Neural progenitor cell (in vitro differentiated cells): ENCODE measurements around the gene CPA1. TPM values are rescaled to one million over a fixed set of nuclear protein-coding genes. Genes with fewer than 3 reads are reported as not detected.

Experiments
- DNase-seq: peaks from one replicate; pipeline ENCODE4 v3.0.0-alpha.2; 2016; ENCODE audit warnings: low spot score
- H2AFZ ChIP-seq: fragments of 200-600 bp; sonication (generic); replicated peaks from 2 replicates; pipeline ENCODE4 v1.6.1; 2016; ENCODE audit warnings: antibody characterized with exemption
- H3F3A ChIP-seq: fragments of 200-600 bp; sonication (generic); 2 replicates; pipeline ENCODE4 v1.6.1; 2016; ENCODE audit warnings: antibody characterized with exemption, low read depth
- H3K27ac ChIP-seq: fragments of 200-600 bp; sonication (generic); 2 replicates; pipeline ENCODE4 v1.5.1; 2016; ENCODE audit warnings: mild to moderate bottlenecking
- H3K27me3 ChIP-seq: fragments of 200-600 bp; sonication (generic); 2 replicates; pipeline ENCODE4 v1.6.1; 2016; ENCODE audit warnings: mild to moderate bottlenecking, moderate library complexity
- H3K36me3 ChIP-seq: fragments of 200-600 bp; sonication (generic); 2 replicates; pipeline ENCODE4 v1.5.1; 2016
- H3K4me1 ChIP-seq: fragments of 200-600 bp; sonication (generic); 2 replicates; pipeline ENCODE4 v1.6.1; 2016; ENCODE audit warnings: mixed run types
- H3K4me2 ChIP-seq: fragments of 200-600 bp; sonication (generic); 2 replicates; pipeline ENCODE4 v1.6.1; 2016
- H3K4me3 ChIP-seq: fragments of 200-600 bp; sonication (generic); 2 replicates; pipeline ENCODE4 v1.5.1; 2016
- H3K79me2 ChIP-seq: fragments of 200-600 bp; sonication (generic); 2 replicates; pipeline ENCODE4 v1.6.1; 2016; ENCODE audit warnings: low read depth
- H3K9ac ChIP-seq: fragments of 200-600 bp; sonication (generic); 2 replicates; pipeline ENCODE4 v1.6.1; 2016
- H3K9me3 ChIP-seq: fragments of 200-600 bp; sonication (generic); 2 replicates; pipeline ENCODE4 v1.5.1; 2016; ENCODE audit warnings: low read depth
- H4K20me1 ChIP-seq: fragments of 200-600 bp; sonication (generic); 2 replicates; pipeline ENCODE4 v1.6.1; 2016; ENCODE audit warnings: low read depth
- H3K27ac Mint-ChIP-seq: 3 replicates; pipeline ENCODE4 v1.8.0; 2021; ENCODE audit warnings: mixed read lengths
- H3K27me3 Mint-ChIP-seq: 2 replicates; pipeline ENCODE4 v1.8.0; 2022; ENCODE audit warnings: low read depth, mild to moderate bottlenecking, inconsistent platforms, moderate library complexity, mixed read lengths; ENCODE audit not compliant: insufficient read depth
- H3K36me3 Mint-ChIP-seq: 3 replicates; pipeline ENCODE4 v1.8.0; 2021; ENCODE audit warnings: mixed read lengths
- H3K4me1 Mint-ChIP-seq: 3 replicates; pipeline ENCODE4 v1.8.0; 2021; ENCODE audit warnings: mixed read lengths
- H3K4me3 Mint-ChIP-seq: 3 replicates; pipeline ENCODE4 v1.8.0; 2021; ENCODE audit warnings: mild to moderate bottlenecking, moderate library complexity, mixed read lengths
- H3K9me3 Mint-ChIP-seq: 3 replicates; pipeline ENCODE4 v1.8.0; 2020; ENCODE audit warnings: mixed read lengths
- EZH2 ChIP-seq: fragments of 200-600 bp; sonication (generic); IDR thresholded peaks from 2 replicates; pipeline ENCODE4 v1.6.1; 2017; ENCODE audit warnings: antibody characterized with exemption, mild to moderate bottlenecking, moderate library complexity
- EZH2phosphoT487 ChIP-seq: fragments of 200-600 bp; sonication (generic); IDR thresholded peaks from 2 replicates; pipeline ENCODE4 v1.6.1; 2017; ENCODE audit warnings: antibody characterized with exemption
- total RNA-seq: library from RNA; depleted of rRNA; stranded (reverse); fragments of >200 nt; gene quantifications from 2 replicates; pipeline ENCODE4 v1.2.3, GENCODE V29; 2015; ENCODE audit warnings: low replicate concordance
- TF ChIP-seq, protein P1 (sequence below): fragments of 200-600 bp; sonication (generic); IDR thresholded peaks from 2 replicates; pipeline ENCODE4 v1.5.1; 2017; ENCODE audit warnings: antibody characterized with exemption, mild to moderate bottlenecking

The CPA1 gene
- total RNA-seq, 1 donor from 2014 or later = not detected

DNA sequence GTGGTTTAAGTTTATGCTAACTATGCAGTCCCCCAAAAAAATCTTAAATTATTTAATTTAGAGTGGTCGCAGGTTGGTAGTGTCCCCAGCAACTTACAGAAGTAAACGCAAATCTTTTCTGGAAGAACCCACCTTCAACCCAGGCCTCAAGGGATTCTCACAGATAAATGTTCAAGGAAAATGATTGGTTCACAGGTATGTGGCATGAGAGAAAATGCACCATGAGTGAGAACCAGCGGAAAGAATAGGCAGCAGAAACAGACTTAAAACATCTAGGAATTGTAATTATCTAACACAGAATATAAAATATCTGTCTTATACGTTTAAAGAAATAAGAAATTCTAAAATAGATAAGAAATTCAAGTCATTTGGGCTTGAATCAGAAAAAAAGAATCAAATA, 38.4 kb upstream of the CPA1 start:
- no peak overlapping the region for H3K27ac ChIP-seq
- no peak for DNase-seq
- Mint-ChIP-seq H3K4me3 (no peak overlapping the region), H3K9me3 (peaks cover 8% of the 10 kb centered on the region), H3K27me3 (peaks cover 11% of the 10 kb centered on the region), H3K4me1 (peaks cover 43% of the 10 kb centered on the region), H3K36me3 (no peaks in the 10 kb centered on the region), H3K27ac (no peak overlapping the region)
- no peak overlapping the region for H2AFZ ChIP-seq
- peaks cover 24% of the 10 kb centered on the region for H3F3A ChIP-seq
- H3K9ac ChIP-seq = no peak overlapping the region
- no peaks in the 10 kb centered on the region for H3K79me2 ChIP-seq
- H3K4me1 ChIP-seq = peaks cover 34% of the 10 kb centered on the region
- TF ChIP-seq EZH2 (no peak), EZH2phosphoT487 (no peak)
- TF ChIP-seq, protein P1, sequence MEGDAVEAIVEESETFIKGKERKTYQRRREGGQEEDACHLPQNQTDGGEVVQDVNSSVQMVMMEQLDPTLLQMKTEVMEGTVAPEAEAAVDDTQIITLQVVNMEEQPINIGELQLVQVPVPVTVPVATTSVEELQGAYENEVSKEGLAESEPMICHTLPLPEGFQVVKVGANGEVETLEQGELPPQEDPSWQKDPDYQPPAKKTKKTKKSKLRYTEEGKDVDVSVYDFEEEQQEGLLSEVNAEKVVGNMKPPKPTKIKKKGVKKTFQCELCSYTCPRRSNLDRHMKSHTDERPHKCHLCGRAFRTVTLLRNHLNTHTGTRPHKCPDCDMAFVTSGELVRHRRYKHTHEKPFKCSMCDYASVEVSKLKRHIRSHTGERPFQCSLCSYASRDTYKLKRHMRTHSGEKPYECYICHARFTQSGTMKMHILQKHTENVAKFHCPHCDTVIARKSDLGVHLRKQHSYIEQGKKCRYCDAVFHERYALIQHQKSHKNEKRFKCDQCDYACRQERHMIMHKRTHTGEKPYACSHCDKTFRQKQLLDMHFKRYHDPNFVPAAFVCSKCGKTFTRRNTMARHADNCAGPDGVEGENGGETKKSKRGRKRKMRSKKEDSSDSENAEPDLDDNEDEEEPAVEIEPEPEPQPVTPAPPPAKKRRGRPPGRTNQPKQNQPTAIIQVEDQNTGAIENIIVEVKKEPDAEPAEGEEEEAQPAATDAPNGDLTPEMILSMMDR = no peak
- no peak overlapping the region for H3K4me3 ChIP-seq
- H3K4me2 ChIP-seq = no peak overlapping the region
- no peaks in the 10 kb centered on the region for H3K27me3 ChIP-seq
- no peaks in the 10 kb centered on the region for H3K36me3 ChIP-seq
- no peaks in the 10 kb centered on the region for H4K20me1 ChIP-seq
- no peaks in the 10 kb centered on the region for H3K9me3 ChIP-seq

DNA sequence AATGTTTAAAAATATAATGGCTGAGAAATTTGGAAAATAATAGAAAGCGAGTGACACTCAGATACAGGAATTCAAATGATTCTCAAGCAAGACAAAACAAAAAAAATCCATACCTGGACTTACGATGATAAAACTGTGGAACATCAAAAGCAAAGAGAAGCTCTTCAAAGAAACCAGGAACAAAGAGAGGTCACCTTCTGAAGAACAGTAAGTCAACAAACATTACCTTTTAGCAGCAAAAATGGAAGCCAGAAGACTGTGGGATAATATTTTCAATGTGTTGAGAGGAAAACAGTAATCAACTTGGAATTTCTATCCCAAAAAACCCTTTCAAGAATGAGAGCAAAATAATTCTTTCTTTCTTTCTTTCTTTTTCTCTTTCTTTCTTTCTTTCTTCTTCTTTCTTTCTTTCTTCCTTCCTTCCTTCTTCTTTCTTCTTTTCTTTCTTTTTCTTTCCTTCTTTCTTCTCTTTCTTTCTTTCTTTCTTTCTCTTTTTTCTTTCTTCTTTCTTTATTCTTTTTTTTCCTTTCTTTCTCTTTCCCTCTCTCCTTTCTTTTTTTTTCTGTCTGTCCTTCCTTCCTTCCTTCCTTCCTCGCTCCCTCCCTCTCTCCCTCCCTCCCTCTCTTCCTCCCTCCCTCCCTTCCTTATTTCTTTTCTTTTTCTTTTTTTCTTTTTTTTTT, 37.5 kb upstream of the CPA1 start:
- Histone ChIP-seq H3K79me2 (no peaks in the 10 kb centered on the region), H2AFZ (no peak overlapping the region), H3K27me3 (no peaks in the 10 kb centered on the region), H3K9ac (no peak overlapping the region), H3K4me3 (no peak overlapping the region), H3K4me1 (peaks cover 34% of the 10 kb centered on the region), H4K20me1 (no peaks in the 10 kb centered on the region), H3K27ac (no peak overlapping the region), H3K36me3 (no peaks in the 10 kb centered on the region), H3K4me2 (no peak overlapping the region), H3K9me3 (no peaks in the 10 kb centered on the region), H3F3A (peaks cover 24% of the 10 kb centered on the region)
- Mint-ChIP-seq H3K27me3 (peaks cover 8% of the 10 kb centered on the region), H3K4me1 (peaks cover 51% of the 10 kb centered on the region), H3K27ac (peak overlapping the region; percentile 47), H3K9me3 (peaks cover 8% of the 10 kb centered on the region), H3K36me3 (no peaks in the 10 kb centered on the region), H3K4me3 (no peak overlapping the region)
- TF ChIP-seq EZH2 (no peak), EZH2phosphoT487 (no peak)
- TF ChIP-seq, protein P1 = no peak
- DNase-seq = no peak

DNA sequence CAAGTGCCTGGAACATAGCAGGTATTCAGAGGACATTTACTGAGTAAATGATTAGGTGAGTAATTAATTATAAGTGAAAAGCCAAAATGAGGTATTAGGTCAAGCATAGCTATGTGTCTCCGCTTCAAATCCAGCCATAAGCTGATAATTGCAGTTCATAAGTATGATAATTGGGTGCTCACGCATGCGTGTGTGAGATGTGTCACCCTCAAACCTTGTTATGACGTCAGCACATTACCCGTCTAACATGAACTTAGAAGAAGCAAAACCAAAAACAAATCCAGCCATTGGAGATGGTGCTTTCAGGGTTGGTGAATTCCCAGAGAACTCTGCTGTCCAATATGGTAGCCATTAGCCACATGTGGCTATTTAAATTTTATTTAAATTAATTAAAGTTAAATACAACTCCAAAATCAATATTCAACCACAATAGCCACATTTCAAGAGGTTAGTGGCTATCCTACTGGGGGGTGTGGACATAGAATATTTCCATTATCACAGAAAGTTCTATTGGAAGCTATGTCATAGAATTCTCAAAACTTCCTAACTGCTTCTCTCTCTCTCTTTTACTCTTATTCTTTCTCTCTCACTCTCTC, 35.9 kb upstream of the CPA1 start, which contains the start of gene CPA5:
TSS of gene CPA5 (plus strand) at position 546 of the 596 bp plus-strand sequence. CDS start 1,670 bp downstream, outside the sequence.
- no peak for TF ChIP-seq EZH2phosphoT487
- H3K27ac Mint-ChIP-seq = peak within 1 kb of the TSS; percentile 96
- peak within 1 kb of the TSS; percentile 59 for H3K4me3 Mint-ChIP-seq
- H3K4me1 Mint-ChIP-seq = peaks cover 51% of the 10 kb centered on the region
- peaks cover 22% of the 10 kb centered on the region for H3K4me1 ChIP-seq
- H3K36me3 Mint-ChIP-seq = peaks cover 1% of the 10 kb centered on the region
- H3K9me3 Mint-ChIP-seq = peaks cover 10% of the 10 kb centered on the region
- H3K4me2 ChIP-seq = peak within 1 kb of the TSS; percentile 73
- no peak for DNase-seq
- H3K27me3 Mint-ChIP-seq = peaks cover 8% of the 10 kb centered on the region
- H3K36me3 ChIP-seq = no peaks in the 10 kb centered on the region
- H3K79me2 ChIP-seq = no peaks in the 10 kb centered on the region
- H3F3A ChIP-seq = peaks cover 24% of the 10 kb centered on the region
- H3K9ac ChIP-seq = no peak within 1 kb of the TSS
- no peaks in the 10 kb centered on the region for H3K9me3 ChIP-seq
- peak within 1 kb of the TSS; percentile 72 for H3K27ac ChIP-seq
- H2AFZ ChIP-seq = peak within 1 kb of the TSS; percentile 93
- H3K27me3 ChIP-seq = no peaks in the 10 kb centered on the region
- no peaks in the 10 kb centered on the region for H4K20me1 ChIP-seq
- H3K4me3 ChIP-seq = peak within 1 kb of the TSS; percentile 21

DNA sequence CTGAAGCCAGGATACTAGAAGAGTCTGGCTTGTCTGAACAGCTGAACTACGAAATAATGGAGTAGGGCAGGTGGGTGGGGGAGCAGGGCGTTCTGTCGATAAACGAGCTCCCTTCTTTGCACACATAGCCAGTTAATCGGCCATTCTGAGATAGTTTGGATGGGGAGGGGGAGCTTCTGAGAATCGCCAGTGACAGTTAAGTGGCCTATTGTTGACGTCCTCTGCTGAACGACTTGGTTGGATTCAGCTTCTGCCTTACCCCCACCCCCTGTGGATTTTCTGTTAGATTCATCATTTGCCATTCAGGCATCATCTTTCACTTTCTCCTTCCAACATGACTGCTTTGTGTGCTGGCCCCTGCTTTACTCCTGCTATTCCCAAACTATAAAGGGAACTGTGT, 35.2 kb upstream of the CPA1 start:
- Histone ChIP-seq H4K20me1 (no peaks in the 10 kb centered on the region), H3K4me3 (peak overlapping the region; percentile 21), H3K4me2 (peak overlapping the region; percentile 73), H3K9me3 (no peaks in the 10 kb centered on the region), H3K36me3 (no peaks in the 10 kb centered on the region), H3K79me2 (no peaks in the 10 kb centered on the region), H2AFZ (peak overlapping the region; percentile 93), H3F3A (peaks cover 29% of the 10 kb centered on the region), H3K27me3 (no peaks in the 10 kb centered on the region), H3K4me1 (peaks cover 27% of the 10 kb centered on the region), H3K27ac (peak overlapping the region; percentile 72), H3K9ac (no peak overlapping the region)
- no peak for TF ChIP-seq EZH2phosphoT487
- no peak for TF ChIP-seq EZH2
- TF ChIP-seq, protein P1 = no peak
- peaks cover 1% of the 10 kb centered on the region for H3K36me3 Mint-ChIP-seq
- H3K9me3 Mint-ChIP-seq = peaks cover 10% of the 10 kb centered on the region
- peaks cover 59% of the 10 kb centered on the region for H3K4me1 Mint-ChIP-seq
- H3K27me3 Mint-ChIP-seq = peaks cover 6% of the 10 kb centered on the region
- H3K4me3 Mint-ChIP-seq = peak overlapping the region; percentile 59
- H3K27ac Mint-ChIP-seq = peak overlapping the region; percentile 96
- peak; percentile 86 for DNase-seq
